H1 (cell line): ENCODE measurements around the gene MPV17. TPM values are rescaled to one million over a fixed set of nuclear protein-coding genes. Genes with fewer than 3 reads are reported as not detected.

ENCODE experiments used
- CTCF ChIA-PET: fragments of 300-600 bp; sonication (Branson Sonifier 250); formaldehyde crosslinking; loops from one replicate; lab custom pipeline; 2021; ENCODE audit not compliant: partially characterized antibody; lab: Charles Lee
- POLR2A ChIA-PET: fragments of 300-600 bp; sonication (Branson Sonifier 250); formaldehyde crosslinking; loops from one replicate; lab custom pipeline; 2021; ENCODE audit warnings: inconsistent platforms; ENCODE audit not compliant: partially characterized antibody; lab: Charles Lee
- DNase-seq, 2 experiments: peaks; one replicate each; pipeline versions ENCODE4 v3.0.0 to v3.0.0-alpha.2; 2010 to 2022; ENCODE audit warnings: low spot score in 2 of 2, low read depth in 1 of 2, mixed read lengths in 1 of 2
- FAIRE-seq: peaks from 2 replicates; lab custom pipeline; 2011; peaks lifted over from hg19 to GRCh38; lab: Jason Lieb, UNC
- H2AFZ ChIP-seq: 2 replicates; pipeline ENCODE4 v1.8.1; 2012; ENCODE audit warnings: low read length, inconsistent platforms
- H2AK5ac ChIP-seq: 2 replicates; pipeline ENCODE4 v1.6.1; 2013; ENCODE audit warnings: low read depth, low read length
- H2BK120ac ChIP-seq: replicated peaks from 2 replicates; pipeline ENCODE3; 2013; ENCODE audit warnings: low read depth, low read length, inconsistent platforms
- H2BK12ac ChIP-seq: 2 replicates; pipeline ENCODE4 v1.6.1; 2013; ENCODE audit warnings: low read depth, low read length
- H2BK15ac ChIP-seq: 2 replicates; pipeline ENCODE4 v1.6.1; 2013; ENCODE audit warnings: low read length
- H2BK20ac ChIP-seq: 2 replicates; pipeline ENCODE4 v1.6.1; 2013; ENCODE audit warnings: low read length
- H2BK5ac ChIP-seq: 2 replicates; pipeline ENCODE4 v1.6.1; 2013; ENCODE audit warnings: low read depth, low read length
- H3K14ac ChIP-seq: 2 replicates; pipeline ENCODE4 v1.6.1; 2013; ENCODE audit warnings: inconsistent platforms; ENCODE audit not compliant: insufficient read length
- H3K18ac ChIP-seq: 2 replicates; pipeline ENCODE4 v1.6.1; 2013; ENCODE audit warnings: low read length; ENCODE audit errors: extremely low read depth
- H3K23ac ChIP-seq: 2 replicates; pipeline ENCODE4 v1.6.1; 2013; ENCODE audit warnings: inconsistent platforms; ENCODE audit not compliant: insufficient read length
- H3K23me2 ChIP-seq: 2 replicates; pipeline ENCODE4 v1.6.1; 2013; ENCODE audit warnings: low read depth, low read length
- H3K27ac ChIP-seq: 2 replicates; pipeline ENCODE4 v1.6.1; 2011; ENCODE audit warnings: low read depth, low read length, inconsistent platforms
- H3K27me3 ChIP-seq, 4 experiments: replicated peaks in 1 of 4; 1 replicate in 1 of 4; 2 replicates in 3 of 4; pipeline versions ENCODE4 v1.6.1 to v1.8.1; 2011 to 2013; ENCODE audit warnings: low read length in 3 of 4, mild to moderate bottlenecking in 3 of 4, inconsistent platforms in 2 of 4, mixed read lengths in 2 of 4, moderate library complexity in 1 of 4; ENCODE audit not compliant: control insufficient read depth in 3 of 4, insufficient read depth in 3 of 4; ENCODE audit errors: extremely low read depth in 1 of 4
- H3K36me3 ChIP-seq, 4 experiments: 2 replicates each; pipeline versions ENCODE4 v1.6.1 to v1.8.1; 2011 to 2013; ENCODE audit warnings: mild to moderate bottlenecking in 4 of 4, low read length in 3 of 4, moderate library complexity in 2 of 4, control low read depth in 1 of 4, inconsistent platforms in 1 of 4; ENCODE audit not compliant: insufficient read depth in 4 of 4, control insufficient read depth in 2 of 4
- H3K4ac ChIP-seq: replicated peaks from 2 replicates; pipeline ENCODE3; 2013; ENCODE audit warnings: low read length, low read depth, mixed read lengths, inconsistent platforms; ENCODE audit not compliant: insufficient read length
- H3K4me1 ChIP-seq, 4 experiments: replicated peaks in 1 of 4; 1 replicate in 1 of 4; 2 replicates in 3 of 4; pipeline versions ENCODE4 v1.6.1 to v1.8.1; 2011 to 2013; ENCODE audit warnings: low read length in 3 of 4, inconsistent platforms in 2 of 4, mixed read lengths in 1 of 4; ENCODE audit not compliant: insufficient read depth in 4 of 4, control insufficient read depth in 3 of 4
- H3K4me2 ChIP-seq, 2 experiments: 2 replicates each; pipeline versions ENCODE4 v1.6.1 to v1.8.1; 2011 to 2013; ENCODE audit warnings: low read depth in 2 of 2, low read length in 2 of 2, control low read depth in 1 of 2, inconsistent platforms in 1 of 2, mild to moderate bottlenecking in 1 of 2; ENCODE audit not compliant: insufficient read depth in 1 of 2
- H3K4me3 ChIP-seq, 4 experiments: fragments of 200-600, 300-600 bp in 1 of 4; sonication (generic), shearing (Covaris generic), sonication (Bioruptor Twin) in 1 of 4; 2 replicates each; pipeline versions ENCODE4 v1.5.1 to v1.8.1; 2011 to 2016; ENCODE audit warnings: low read length in 4 of 4, low read depth in 3 of 4, control low read depth in 2 of 4, inconsistent platforms in 2 of 4, mild to moderate bottlenecking in 2 of 4, mixed read lengths in 1 of 4, moderate library complexity in 1 of 4; ENCODE audit not compliant: insufficient read depth in 2 of 4; ENCODE audit errors: extremely low read depth in 1 of 4
- H3K56ac ChIP-seq: replicated peaks from 2 replicates; pipeline ENCODE3; 2013; ENCODE audit warnings: low read depth, mild to moderate bottlenecking, mixed read lengths, low read length, inconsistent platforms; ENCODE audit not compliant: insufficient read length
- H3K79me1 ChIP-seq: 2 replicates; pipeline ENCODE4 v1.6.1; 2013; ENCODE audit warnings: low read depth, low read length, control low read depth
- H3K79me2 ChIP-seq, 2 experiments: 2 replicates each; pipeline versions ENCODE4 v1.6.1 to v1.8.1; 2012 to 2013; ENCODE audit warnings: low read length in 2 of 2, mild to moderate bottlenecking in 2 of 2, inconsistent platforms in 1 of 2; ENCODE audit not compliant: insufficient read depth in 2 of 2, control insufficient read depth in 1 of 2
- H3K9ac ChIP-seq, 4 experiments: replicated peaks in 1 of 4; 1 replicate in 1 of 4; 2 replicates in 3 of 4; pipeline versions ENCODE4 v1.6.1 to v1.8.1; 2011 to 2013; ENCODE audit warnings: low read depth in 3 of 4, low read length in 3 of 4, control low read depth in 2 of 4, mild to moderate bottlenecking in 2 of 4, moderate library complexity in 2 of 4, inconsistent platforms in 1 of 4; ENCODE audit errors: extremely low read depth in 1 of 4
- H3K9me3 ChIP-seq, 2 experiments: 2 replicates each; pipeline versions ENCODE4 v1.6.1 to v1.8.1; 2012 to 2013; ENCODE audit warnings: mild to moderate bottlenecking in 2 of 2, moderate library complexity in 2 of 2, control low read depth in 1 of 2, inconsistent platforms in 1 of 2, low read depth in 1 of 2, low read length in 1 of 2, mixed read lengths in 1 of 2; ENCODE audit not compliant: insufficient read depth in 2 of 2
- H4K20me1 ChIP-seq, 2 experiments: replicated peaks in 1 of 2; 2 replicates each; pipeline versions ENCODE3 to v1.8.1; 2011 to 2013; ENCODE audit warnings: inconsistent platforms in 2 of 2, low read length in 2 of 2, mild to moderate bottlenecking in 1 of 2; ENCODE audit not compliant: insufficient read depth in 2 of 2, control insufficient read depth in 1 of 2
- H4K5ac ChIP-seq: 2 replicates; pipeline ENCODE4 v1.6.1; 2013; ENCODE audit warnings: low read length, low read depth, mixed read lengths, inconsistent platforms; ENCODE audit not compliant: insufficient read length
- H4K8ac ChIP-seq: 2 replicates; pipeline ENCODE4 v1.8.0; 2013; ENCODE audit warnings: mild to moderate bottlenecking, moderate library complexity, low read length, inconsistent platforms; ENCODE audit not compliant: insufficient read depth; ENCODE audit errors: extremely low read depth
- H4K91ac ChIP-seq: replicated peaks from 2 replicates; pipeline ENCODE3; 2013; ENCODE audit warnings: low read length, mixed read lengths, inconsistent platforms; ENCODE audit not compliant: insufficient read length
- MAFK ChIP-seq: IDR thresholded peaks from 2 replicates; pipeline ENCODE4 v1.6.1; 2012; ENCODE audit warnings: low read depth, mild to moderate bottlenecking, improper control_type of control experiment, low read length
- POLR2A ChIP-seq, 2 experiments: IDR thresholded peaks; 1 replicate in 1 of 2; 2 replicates in 1 of 2; pipeline ENCODE4 v1.6.1; 2011; ENCODE audit warnings: low read depth in 2 of 2, low read length in 2 of 2, mild to moderate bottlenecking in 2 of 2; ENCODE audit errors: control extremely low read depth in 1 of 2
- RNF2 ChIP-seq: fragments of 200-900, 300-1000 bp; sonication (generic); IDR thresholded peaks from 2 replicates; pipeline ENCODE4 v1.7.1; 2016; ENCODE audit warnings: borderline replicate concordance, low read depth, mild to moderate bottlenecking, antibody characterized with exemption, low read length; ENCODE audit not compliant: poor library complexity, severe bottlenecking; ENCODE audit errors: missing control alignments
- WGBS, 2 experiments: shearing (Covaris generic) in 1 of 2; methylation state at CpG; one replicate each; pipeline versions ENCODE4 v1.1.6 to v1.1.7; 2013 to 2015; ENCODE audit warnings: low lambda C conversion rate in 2 of 2, mixed read lengths in 2 of 2, inconsistent platforms in 1 of 2, low coverage in 1 of 2, missing lambda C conversion rate in 1 of 2; ENCODE audit not compliant: insufficient replicate concordance in 2 of 2, insufficient coverage in 1 of 2, insufficient read length in 1 of 2; ENCODE audit errors: extremely low coverage in 1 of 2, missing lambda C conversion rate in 1 of 2; 5-methylcytosine and 5-hydroxymethylcytosine counted together
- polyA plus RNA-seq, 7 experiments: library from polyadenylated mRNA; depleted of rRNA in 3 of 7; stranded (reverse) in 5 of 7; unstranded in 2 of 7; fragments of >200 nt in 5 of 7; fragments of 200-250 nt in 2 of 7; gene quantifications; 1 replicate in 5 of 7; 2 replicates in 1 of 7; 4 replicates in 1 of 7; pipeline versions ENCODE4 v1.2.1 to v1.2.3, GENCODE V29; 2011 to 2013; ENCODE audit warnings: missing spikeins in 2 of 7, mixed read lengths in 2 of 7
- total RNA-seq: library from RNA; stranded (reverse); fragmentation: NEBNext Ultra II Directional; extraction: Animal tissue kit (Norgen Biotek cat#: 25700); gene quantifications from 2 replicates; pipeline ENCODE4 v1.2.1, GENCODE V29; 2021
- TF ChIP-seq, protein P1 (sequence below), 3 experiments: IDR thresholded peaks; 1 replicate in 2 of 3; 2 replicates in 1 of 3; pipeline versions ENCODE4 v1.5.1 to v1.6.1; 2011; ENCODE audit warnings: low read length in 3 of 3, mild to moderate bottlenecking in 3 of 3, inconsistent platforms in 2 of 3, low read depth in 1 of 3, moderate library complexity in 1 of 3; ENCODE audit not compliant: insufficient read depth in 1 of 3; ENCODE audit errors: control extremely low read depth in 1 of 3

The MPV17 gene
- total and polyA plus RNA-seq, 2 of the 8 experiments (the other 6 are each of a cell fraction or from before 2014, with no cell fraction given): 45.2 to 181 TPM

DNA sequence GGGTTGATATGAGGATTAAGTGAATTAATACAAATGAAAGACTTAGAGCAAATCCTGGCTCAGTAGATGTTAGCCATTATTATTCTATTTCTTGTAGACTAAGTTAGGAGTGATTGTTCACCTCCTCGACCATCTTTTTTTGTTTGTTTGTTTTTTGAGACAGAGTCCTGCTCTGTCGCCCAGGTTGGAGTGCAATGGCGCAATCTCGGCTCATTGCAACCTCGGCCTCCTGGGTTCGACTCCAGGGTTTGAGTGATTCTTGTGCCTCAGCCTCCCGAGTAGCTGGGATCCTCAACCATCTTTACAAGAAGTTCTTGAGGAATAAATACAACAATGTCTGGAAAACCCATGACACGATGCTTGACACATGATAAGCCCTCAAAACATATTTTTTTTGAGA is 28.0 kb downstream of the MPV17 start:
- no peak overlapping the region for H4K91ac ChIP-seq
- H3K14ac ChIP-seq: no peak overlapping the region
- no peak overlapping the region for H2BK120ac ChIP-seq
- no peak overlapping the region for H3K4me2 ChIP-seq
- H2BK15ac ChIP-seq: no peak overlapping the region
- TF ChIP-seq POLR2A (IDR thresholded peaks at IDR 0.05; ENCODE audit: control extremely low read depth in 1 of 2, low read depth in 2 of 2, low read length in 2 of 2) (no peak), RNF2 (no peak), MAFK (no peak)
- TF ChIP-seq, protein P1, sequence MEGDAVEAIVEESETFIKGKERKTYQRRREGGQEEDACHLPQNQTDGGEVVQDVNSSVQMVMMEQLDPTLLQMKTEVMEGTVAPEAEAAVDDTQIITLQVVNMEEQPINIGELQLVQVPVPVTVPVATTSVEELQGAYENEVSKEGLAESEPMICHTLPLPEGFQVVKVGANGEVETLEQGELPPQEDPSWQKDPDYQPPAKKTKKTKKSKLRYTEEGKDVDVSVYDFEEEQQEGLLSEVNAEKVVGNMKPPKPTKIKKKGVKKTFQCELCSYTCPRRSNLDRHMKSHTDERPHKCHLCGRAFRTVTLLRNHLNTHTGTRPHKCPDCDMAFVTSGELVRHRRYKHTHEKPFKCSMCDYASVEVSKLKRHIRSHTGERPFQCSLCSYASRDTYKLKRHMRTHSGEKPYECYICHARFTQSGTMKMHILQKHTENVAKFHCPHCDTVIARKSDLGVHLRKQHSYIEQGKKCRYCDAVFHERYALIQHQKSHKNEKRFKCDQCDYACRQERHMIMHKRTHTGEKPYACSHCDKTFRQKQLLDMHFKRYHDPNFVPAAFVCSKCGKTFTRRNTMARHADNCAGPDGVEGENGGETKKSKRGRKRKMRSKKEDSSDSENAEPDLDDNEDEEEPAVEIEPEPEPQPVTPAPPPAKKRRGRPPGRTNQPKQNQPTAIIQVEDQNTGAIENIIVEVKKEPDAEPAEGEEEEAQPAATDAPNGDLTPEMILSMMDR (IDR thresholded peaks at IDR 0.05; ENCODE audit: control extremely low read depth in 1 of 3, insufficient read depth in 1 of 3, low read depth in 1 of 3, low read length in 3 of 3): no peak
- WGBS, 2 experiments: 90% methylated on average over 8 of the region's 8 CpGs; no CpG with 5 or more reads in 1 of the 2 experiments
- H3K36me3 ChIP-seq: no peaks in the 10 kb centered on the region
- no peaks in the 10 kb centered on the region for H4K20me1 ChIP-seq
- H3K9ac ChIP-seq: no peak overlapping the region
- H3K79me1 ChIP-seq: no peaks in the 10 kb centered on the region
- no peaks in the 10 kb centered on the region for H3K23me2 ChIP-seq
- H3K4me3 ChIP-seq: no peak overlapping the region
- H3K27ac ChIP-seq: no peak overlapping the region
- peaks cover 0 to 4% (median 2%) of the 10 kb centered on the region in 4 experiments; a peak in 3 of 7 replicates for H3K4me1 ChIP-seq
- ChIA-PET POLR2A (interaction anchor here (0.6 to 1.4 kb wide), 2 partner anchors 8 to 50 kb away, joined by 3 read pairs; no protein-coding TSS in a partner anchor), CTCF (interaction anchor here (1.5 to 20.2 kb wide), 4 partner anchors 6 to 76 kb away, joined by 4 to 413 read pairs (median 232); partner anchors contain the start of genes DNAJC5G and TRIM54)
- no peak for DNase-seq
- no peak overlapping the region for H4K5ac ChIP-seq
- no peak overlapping the region for H2BK12ac ChIP-seq
- H2AFZ ChIP-seq: no peak overlapping the region
- no peaks in the 10 kb centered on the region for H3K9me3 ChIP-seq
- no peak overlapping the region for H2BK5ac ChIP-seq
- no peaks in the 10 kb centered on the region; a peak in 1 of 7 replicates for H3K27me3 ChIP-seq
- no peak overlapping the region for H3K56ac ChIP-seq
- no peak overlapping the region for H3K18ac ChIP-seq
- no peak overlapping the region for H2BK20ac ChIP-seq
- no peak for FAIRE-seq
- no peak overlapping the region for H3K23ac ChIP-seq
- no peak overlapping the region for H4K8ac ChIP-seq
- no peak overlapping the region for H2AK5ac ChIP-seq
- no peak overlapping the region for H3K4ac ChIP-seq
- H3K79me2 ChIP-seq: no peaks in the 10 kb centered on the region
